ENCODE data around the gene RPL13. TPM values are rescaled to one million over a fixed set of nuclear protein-coding genes. Genes with fewer than 3 reads are reported as not detected.

RPL13 gene
- total and polyA plus RNA-seq, 10 of the 15 experiments (the other 5 are each of a cell fraction or from before 2014, with no cell fraction given), result 386 to 9,428 (median 2,486) TPM

GRCh38 chr16:89604764-89605163 is 44.3 kb downstream of the RPL13 start:
- TF ChIP-seq MYB (IDR thresholded peaks at IDR 0.05; ENCODE audit: borderline replicate concordance, low read depth, low read length) (no peak), ZNF24 (IDR thresholded peaks at IDR 0.05) (no peak), RCOR1 (conservative IDR thresholded peaks at IDR 0.05; ENCODE audit: low read depth, low read length) (no peak), BCL3 (IDR thresholded peaks at IDR 0.05; ENCODE audit: borderline replicate concordance, insufficient read depth, low read depth, low read length, poor library complexity, severe bottlenecking) (no peak), ZZZ3 (IDR thresholded peaks at IDR 0.05; ENCODE audit: control insufficient read depth, insufficient read length, low read depth) (no peak), HDGF (IDR thresholded peaks at IDR 0.05) (no peak), FOXK2 (IDR thresholded peaks at IDR 0.05) (no peak)
- Histone ChIP-seq H3K9ac (ENCODE audit: control insufficient read depth, insufficient read depth, low read length) (no peak overlapping the region), H3K4me1 (ENCODE audit: control insufficient read depth, insufficient read depth, low read length) (no peaks in the 10 kb centered on the region), H3K79me2 (ENCODE audit: control insufficient read depth, insufficient read depth, low read length) (no peaks in the 10 kb centered on the region), H3K4me2 (ENCODE audit: control insufficient read depth, insufficient read depth) (no peak overlapping the region), H4K20me1 (ENCODE audit: control insufficient read depth, insufficient read depth) (no peaks in the 10 kb centered on the region), H3K36me3 (ENCODE audit: control insufficient read depth in 2 of 2, insufficient read depth in 2 of 2, low read length in 1 of 2) (no peaks in the 10 kb centered on the region), H3K27me3 (replicated peaks in 1 of 2; ENCODE audit: control insufficient read depth in 2 of 2, insufficient read depth in 2 of 2, low read length in 1 of 2) (no peaks in the 10 kb centered on the region), H3K9me3 (replicated peaks; ENCODE audit: control insufficient read depth, insufficient read depth, low read length) (no peaks in the 10 kb centered on the region), H3K4me3 (no peak overlapping the region), H2AFZ (ENCODE audit: control insufficient read depth, low read depth, low read length) (no peak overlapping the region), H3K27ac (ENCODE audit: control insufficient read depth, insufficient read depth) (no peak overlapping the region)
- ChIA-PET RAD21 (ENCODE audit: unreplicated experiment) (no interaction called here), CTCF (no interaction called here), POLR2A (no interaction called here), SMC1A (ENCODE audit: uncharacterized antibody, unreplicated experiment) (no interaction called here)
- FAIRE-seq (no peak), ATAC-seq (no peak), DNase-seq (ENCODE audit: low read depth, low spot score) (no peak)
- BruUV-seq (replicated peaks), result no TSS peak
- 56% methylated on average over 16 of the region's 16 CpGs for WGBS (ENCODE audit: insufficient coverage, insufficient replicate concordance, low lambda C conversion rate, missing lambda C conversion rate)
- in situ Hi-C loops (cut with MboI) (no loop called here), intact Hi-C loops (cut with micrococcal nuclease; ENCODE audit: unreplicated experiment) (no loop called here)
